Mammary epithelial cell (primary cell): ENCODE data around the gene RPTOR.

Experiments
- EZH2 ChIP-seq: IDR thresholded peaks from 2 replicates; pipeline ENCODE4 v1.6.1; 2012; ENCODE audit warnings: low read length, inconsistent platforms, borderline replicate concordance
- TF ChIP-seq, protein P1 (sequence below), 2 donors: IDR thresholded peaks in 1 of 2; conservative IDR thresholded peaks in 1 of 2; 2 replicates each; pipeline ENCODE4 v1.5.1; 2011 to 2012; ENCODE audit warnings: inconsistent platforms in 2 of 2, low read length in 2 of 2, mild to moderate bottlenecking in 2 of 2, control low read depth in 1 of 2, low read depth in 1 of 2; ENCODE audit not compliant: insufficient read depth in 1 of 2; ENCODE audit errors: extremely low read depth in 1 of 2

DNA sequence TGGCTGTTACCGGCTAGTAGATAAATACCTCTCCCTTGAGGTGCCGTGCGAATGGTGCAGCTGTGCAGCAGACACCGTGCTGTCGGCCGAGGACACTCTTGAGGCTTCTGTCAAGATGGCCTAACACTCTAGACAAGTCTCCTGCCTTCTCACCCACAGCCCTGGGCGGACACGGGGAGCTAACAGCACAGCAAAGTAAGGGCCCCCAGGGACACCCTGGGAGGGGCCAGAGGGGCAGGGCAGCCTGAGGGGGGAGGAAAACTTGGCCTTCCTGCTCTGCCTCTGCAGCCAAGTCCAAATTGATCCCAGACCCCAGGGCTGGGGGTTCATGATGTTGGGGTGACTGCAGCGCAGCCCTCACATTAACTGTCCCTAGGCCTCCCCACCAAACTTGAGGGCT is 210.2 kb downstream of the RPTOR start:
- TF ChIP-seq, protein P1, sequence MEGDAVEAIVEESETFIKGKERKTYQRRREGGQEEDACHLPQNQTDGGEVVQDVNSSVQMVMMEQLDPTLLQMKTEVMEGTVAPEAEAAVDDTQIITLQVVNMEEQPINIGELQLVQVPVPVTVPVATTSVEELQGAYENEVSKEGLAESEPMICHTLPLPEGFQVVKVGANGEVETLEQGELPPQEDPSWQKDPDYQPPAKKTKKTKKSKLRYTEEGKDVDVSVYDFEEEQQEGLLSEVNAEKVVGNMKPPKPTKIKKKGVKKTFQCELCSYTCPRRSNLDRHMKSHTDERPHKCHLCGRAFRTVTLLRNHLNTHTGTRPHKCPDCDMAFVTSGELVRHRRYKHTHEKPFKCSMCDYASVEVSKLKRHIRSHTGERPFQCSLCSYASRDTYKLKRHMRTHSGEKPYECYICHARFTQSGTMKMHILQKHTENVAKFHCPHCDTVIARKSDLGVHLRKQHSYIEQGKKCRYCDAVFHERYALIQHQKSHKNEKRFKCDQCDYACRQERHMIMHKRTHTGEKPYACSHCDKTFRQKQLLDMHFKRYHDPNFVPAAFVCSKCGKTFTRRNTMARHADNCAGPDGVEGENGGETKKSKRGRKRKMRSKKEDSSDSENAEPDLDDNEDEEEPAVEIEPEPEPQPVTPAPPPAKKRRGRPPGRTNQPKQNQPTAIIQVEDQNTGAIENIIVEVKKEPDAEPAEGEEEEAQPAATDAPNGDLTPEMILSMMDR (conservative IDR thresholded peaks at IDR 0.05 in 1 of 2, IDR thresholded peaks at IDR 0.05 in 1 of 2; ENCODE audit: extremely low read depth in 1 of 2, insufficient read depth in 1 of 2, low read depth in 1 of 2, low read length in 2 of 2): no peak
- TF ChIP-seq EZH2: no peak
